K562 (cell line): ENCODE measurements around the gene XPO4. TPM values are rescaled to one million over a fixed set of nuclear protein-coding genes. Genes with fewer than 3 reads are reported as not detected.

ENCODE experiments used
- ATAC-seq: fragments of 200-7000 bp; cut with Tn5 transposase; 3 replicates; pipeline ENCODE4 v1.9.1; 2020; ENCODE audit warnings: moderate library complexity
- BruUV-seq: library from RNA; stranded (reverse); fragments of 400-500 nt; replicated peaks from 2 replicates; lab custom pipeline; 2021; lab: Mats Ljungman, UMichigan
- CTCF ChIA-PET: fragments of 300-600 bp; formaldehyde crosslinking; extraction: SDS; loops from one replicate; lab custom pipeline; 2021; ENCODE audit warnings: low intra/inter-chr PET ratio; lab: Yijun Ruan, JAX
- POLR2A ChIA-PET: fragments of 300-600, 350-650 bp; sonication (Branson Sonifier 250); formaldehyde crosslinking; extraction: SDS; loops from one replicate; lab custom pipeline; 2021; ENCODE audit warnings: antibody characterized with exemption, inconsistent platforms; lab: Yijun Ruan, JAX
- DNase-seq, 4 experiments: peaks; one replicate each; pipeline versions ENCODE4 v3.0.0 to v3.0.0-alpha.2; 2011 to 2018; ENCODE audit warnings: low spot score in 3 of 4, mixed read lengths in 3 of 4; ENCODE audit errors: extremely low read depth in 1 of 4
- FAIRE-seq: peaks from 2 replicates; lab custom pipeline; 2011; peaks lifted over from hg19 to GRCh38; lab: Jason Lieb, UNC
- H2AFZ ChIP-seq: 2 replicates; pipeline ENCODE4 v1.6.0; 2011; ENCODE audit warnings: low read depth, low read length, control low read depth, inconsistent platforms
- H3K27ac ChIP-seq: fragments of 200-600 bp; 3 replicates; pipeline ENCODE4 v1.8.0; 2011; ENCODE audit warnings: low read depth, mild to moderate bottlenecking, control low read depth, inconsistent platforms, low read length, moderate library complexity, mixed read lengths; ENCODE audit errors: extremely low read depth
- H3K27me3 ChIP-seq, 2 experiments: fragments of 300-600 bp in 1 of 2; 2 replicates in 1 of 2; 3 replicates in 1 of 2; pipeline versions ENCODE4 v1.6.0 to v1.8.0; 2011; ENCODE audit warnings: inconsistent platforms in 2 of 2, low read length in 2 of 2, mild to moderate bottlenecking in 1 of 2, mixed read lengths in 1 of 2, moderate library complexity in 1 of 2; ENCODE audit not compliant: control insufficient read depth in 2 of 2, insufficient read depth in 2 of 2
- H3K36me3 ChIP-seq: fragments of 300-600 bp; 3 replicates; pipeline ENCODE4 v1.8.0; 2011; ENCODE audit warnings: mild to moderate bottlenecking, low read length, inconsistent platforms; ENCODE audit not compliant: control insufficient read depth, insufficient read depth
- H3K4me1 ChIP-seq, 2 experiments: fragments of 200-600 bp in 1 of 2; replicated peaks in 1 of 2; 2 replicates in 1 of 2; 3 replicates in 1 of 2; pipeline versions ENCODE4 v1.5.1 to v1.8.0; 2011; ENCODE audit warnings: inconsistent platforms in 2 of 2, low read length in 2 of 2, mild to moderate bottlenecking in 1 of 2, mixed read lengths in 1 of 2, moderate library complexity in 1 of 2; ENCODE audit not compliant: control insufficient read depth in 2 of 2, insufficient read depth in 2 of 2
- H3K4me2 ChIP-seq: 2 replicates; pipeline ENCODE4 v1.6.1; 2011; ENCODE audit warnings: low read length, control low read depth, inconsistent platforms, mixed read lengths; ENCODE audit not compliant: insufficient read depth
- H3K4me3 ChIP-seq: fragments of 200-600 bp; sonication (generic), shearing (Covaris generic); 2 replicates; pipeline ENCODE4 v1.5.1; 2016; ENCODE audit warnings: control low read depth, inconsistent platforms
- H3K79me2 ChIP-seq: fragments of 200-600 bp; 3 replicates; pipeline ENCODE4 v1.8.0; 2011; ENCODE audit warnings: low read length, inconsistent platforms; ENCODE audit not compliant: control insufficient read depth, insufficient read depth
- H3K9ac ChIP-seq, 2 experiments: 2 replicates each; pipeline versions ENCODE4 v1.6.0 to v1.6.1; 2011; ENCODE audit warnings: low read depth in 2 of 2, low read length in 2 of 2, control low read depth in 1 of 2, inconsistent platforms in 1 of 2, mild to moderate bottlenecking in 1 of 2, mixed read lengths in 1 of 2; ENCODE audit not compliant: insufficient read depth in 1 of 2
- H3K9me1 ChIP-seq: one replicate; pipeline ENCODE4 v1.6.0; 2011; ENCODE audit warnings: inconsistent platforms, mild to moderate bottlenecking, low read length, moderate library complexity; ENCODE audit not compliant: control insufficient read depth, insufficient read depth
- H3K9me3 ChIP-seq: replicated peaks from 2 replicates; pipeline ENCODE4 v1.5.1; 2011; ENCODE audit warnings: low read depth, low read length, inconsistent platforms; ENCODE audit not compliant: control insufficient read depth, insufficient read depth
- H4K20me1 ChIP-seq: replicated peaks from 2 replicates; pipeline ENCODE4 v1.6.1; 2011; ENCODE audit warnings: low read length, inconsistent platforms, mixed read lengths; ENCODE audit not compliant: control insufficient read depth, insufficient read depth
- AFF1 ChIP-seq, 2 experiments: fragments of 450-650 bp; IDR thresholded peaks; 2 replicates each; pipeline ENCODE4 v1.6.1; 2018; ENCODE audit warnings: mild to moderate bottlenecking in 2 of 2, low read depth in 1 of 2; ENCODE audit not compliant: partially characterized antibody in 2 of 2
- HBP1 ChIP-seq: fragments of 450-650 bp; formaldehyde crosslinking; IDR thresholded peaks from 2 replicates; pipeline ENCODE4 v1.4.0; 2022; ENCODE audit warnings: missing genetic modification characterization
- JUND ChIP-seq, 2 experiments: IDR thresholded peaks; 2 replicates in 1 of 2; 3 replicates in 1 of 2; pipeline ENCODE4 v1.6.1; 2011; ENCODE audit warnings: borderline replicate concordance in 2 of 2, low read depth in 2 of 2, low read length in 2 of 2, improper control_type of control experiment in 1 of 2, missing biosample characterization in 1 of 2, missing genetic modification characterization in 1 of 2, missing genetic modification reagents in 1 of 2
- KAT7 ChIP-seq: sonication (generic); formaldehyde crosslinking; IDR thresholded peaks from 2 replicates; pipeline ENCODE4 v1.8.0; 2022; ENCODE audit warnings: missing genetic modification reagents, mild to moderate bottlenecking, borderline replicate concordance
- MITF ChIP-seq: IDR thresholded peaks from 2 replicates; pipeline ENCODE4 v1.6.1; 2014; ENCODE audit warnings: antibody characterized with exemption
- SIN3B ChIP-seq: fragments of 450-650 bp; IDR thresholded peaks from 2 replicates; pipeline ENCODE4 v1.6.1; 2017; ENCODE audit warnings: low read depth, mild to moderate bottlenecking, moderate library complexity
- ZNF77 ChIP-seq: fragments of 250-450 bp; sonication (Bioruptor Pico); IDR thresholded peaks from 2 replicates; pipeline ENCODE4 v1.5.0; 2020
- WGBS: fragments of 100-300 bp; shearing (Covaris generic); methylation state at CpG from one replicate; pipeline ENCODE4 v1.1.6; 2016; ENCODE audit warnings: low coverage, mixed read lengths; ENCODE audit not compliant: insufficient coverage; ENCODE audit errors: missing lambda C conversion rate; 5-methylcytosine and 5-hydroxymethylcytosine counted together
- in situ Hi-C: fragments of 300-500 bp; cut with MboI; formaldehyde crosslinking; loops from 4 replicates; pipeline ENCODE4 v1.15.0; 2018; ENCODE audit warnings: inconsistent platforms, mixed read lengths
- intact Hi-C: fragments of 100-400 bp; cut with micrococcal nuclease; formaldehyde crosslinking; loops from 2 replicates; pipeline ENCODE4 v1.14.2; 2022
- polyA plus RNA-seq, 8 experiments: library from polyadenylated mRNA; depleted of rRNA in 4 of 8; stranded (reverse) in 5 of 8; unstranded in 3 of 8; fragments of >200 nt; fragmentation: Nextera tagmentation in 2 of 8; fragmentation: Illumina TruSeq in 1 of 8; extraction: Ambion mirVana in 2 of 8; extraction: Trizol in 1 of 8; gene quantifications; 2 replicates each; pipeline versions ENCODE4 v1.2.1 to v1.2.3, GENCODE V29; 2011 to 2014; ENCODE audit warnings: inconsistent platforms in 1 of 8, missing spikeins in 1 of 8
- total RNA-seq, 7 experiments: library from RNA; depleted of rRNA in 6 of 7; stranded (reverse); fragments of >200 nt in 6 of 7; fragmentation: Illumina TruSeq in 2 of 7; extraction: Trizol in 2 of 7; gene quantifications; 2 replicates each; pipeline versions ENCODE4 v1.2.1 to v1.2.3, GENCODE V29; 2011 to 2021; ENCODE audit warnings: low replicate concordance in 1 of 7

XPO4 gene
- total and polyA plus RNA-seq, 9 of the 15 experiments (the other 6 are each of a cell fraction or from before 2014, with no cell fraction given): 5.5 to 25.1 (median 17.5) TPM

- TF ChIP-seq HBP1 (CRISPR knock-in tag): no peak
- TF ChIP-seq MITF: no peak
- no peak for TF ChIP-seq JUND (IDR thresholded peaks at IDR 0.05; ENCODE audit: borderline replicate concordance, low read depth, low read length)
- TF ChIP-seq JUND (tag; IDR thresholded peaks at IDR 0.05; ENCODE audit: borderline replicate concordance, low read depth, low read length): no peak
- TF ChIP-seq KAT7: no peak
Measured at GRCh38 chr13:20823071-20823470, 79.5 kb downstream of the XPO4 start (continued).

- BruUV-seq: no TSS peak
- H3K36me3 ChIP-seq: peaks cover 52% of the 10 kb centered on the region
- no peak overlapping the region for H2AFZ ChIP-seq
- intact Hi-C loops (no loop called here), in situ Hi-C loops (loop anchor here (10.0 kb wide), 1 partner anchor 318 kb away; no protein-coding TSS in a partner anchor)
- H4K20me1 ChIP-seq: no peaks in the 10 kb centered on the region
- no peaks in the 10 kb centered on the region for H3K27me3 ChIP-seq
- no peaks in the 10 kb centered on the region for H3K9me3 ChIP-seq
- H3K9me1 ChIP-seq: no peaks in the 10 kb centered on the region
- no peaks in the 10 kb centered on the region for H3K4me1 ChIP-seq
- 100% methylated on average over 1 of the region's 1 CpG for WGBS
- H3K4me2 ChIP-seq: no peak overlapping the region
- DNase-seq (no peak), FAIRE-seq (no peak), ATAC-seq (no peak)
- H3K4me3 ChIP-seq: no peak overlapping the region
- TF ChIP-seq ZNF77 (CRISPR knock-in tag) (no peak), SIN3B (no peak), AFF1 (IDR thresholded peaks at IDR 0.05; ENCODE audit: low read depth in 1 of 2, partially characterized antibody in 2 of 2) (no peak)
- H3K27ac ChIP-seq: no peak overlapping the region
- no peak overlapping the region for H3K9ac ChIP-seq
- ChIA-PET CTCF (no interaction called here), POLR2A (interaction anchor here (1.0 kb wide), 1 partner anchor 29 kb away, joined by 3 read pairs; no protein-coding TSS in a partner anchor)
- peaks cover 5% of the 10 kb centered on the region; the same call in 1 of the 3 replicates for H3K79me2 ChIP-seq
Measured at GRCh38 chr13:20822406-20822805, 80.1 kb downstream of the XPO4 start.
